Ishikawa (cell line): ENCODE results near the gene TMEM214.

Source experiments
- CEBPB ChIP-seq: IDR thresholded peaks from 2 replicates; pipeline ENCODE4 v1.6.1; 2012
- CREB1 ChIP-seq: IDR thresholded peaks from 2 replicates; pipeline ENCODE4 v1.6.1; 2012; ENCODE audit warnings: low read depth
- EP300 ChIP-seq: IDR thresholded peaks from 2 replicates; pipeline ENCODE4 v1.6.1; 2012; ENCODE audit warnings: borderline replicate concordance
- FOXM1 ChIP-seq: IDR thresholded peaks from 2 replicates; pipeline ENCODE4 v1.6.1; 2012; ENCODE audit warnings: low read depth, borderline replicate concordance
- MAX ChIP-seq: IDR thresholded peaks from 2 replicates; pipeline ENCODE4 v1.6.1; 2012
- RAD21 ChIP-seq: IDR thresholded peaks from 2 replicates; pipeline ENCODE4 v1.6.1; 2012; ENCODE audit warnings: low read depth
- REST ChIP-seq: IDR thresholded peaks from 2 replicates; pipeline ENCODE4 v1.6.1; 2012; ENCODE audit warnings: low read depth, mild to moderate bottlenecking
- TAF1 ChIP-seq: IDR thresholded peaks from 2 replicates; pipeline ENCODE4 v1.6.1; 2012; ENCODE audit warnings: low read depth, mild to moderate bottlenecking
- TEAD4 ChIP-seq: IDR thresholded peaks from 2 replicates; pipeline ENCODE4 v1.6.1; 2012
- YY1 ChIP-seq: IDR thresholded peaks from 2 replicates; pipeline ENCODE4 v1.6.1; 2012; ENCODE audit warnings: low read depth
- ZBTB7A ChIP-seq: IDR thresholded peaks from 2 replicates; pipeline ENCODE4 v1.6.1; 2012; ENCODE audit warnings: low read depth

- TF ChIP-seq RAD21 (no peak), TAF1 (no peak), YY1 (no peak), EP300 (no peak), CEBPB (no peak), REST (no peak), MAX (no peak), ZBTB7A (no peak), FOXM1 (no peak), TEAD4 (no peak), CREB1 (no peak)
Observed at GRCh38 chr2:27007416-27008374, 25.1 kb upstream of the TMEM214 start.
